HepG2 (cell line): Measurements from ENCODE around the gene SEMA4C. TPM values are rescaled to one million over a fixed set of nuclear protein-coding genes. Genes with fewer than 3 reads are reported as not detected.

Experiments used
- ATAC-seq: fragments of 200-7000 bp; cut with Tn5 transposase; 3 replicates; pipeline ENCODE4 v1.9.1; 2020; ENCODE audit warnings: mild to moderate bottlenecking, moderate library complexity
- BruUV-seq: library from RNA; stranded (reverse); fragments of 400-500 nt; replicated peaks from 2 replicates; lab custom pipeline; 2021; lab: Mats Ljungman, UMichigan
- CTCF ChIA-PET: fragments of 300-600 bp; formaldehyde crosslinking; extraction: SDS; loops from one replicate; lab custom pipeline; 2021; ENCODE audit warnings: low total read pairs, inconsistent platforms, low intra/inter-chr PET ratio; lab: Yijun Ruan, JAX
- POLR2A ChIA-PET: fragments of 350-600 bp; sonication (Branson Sonifier 250); formaldehyde crosslinking; loops from one replicate; lab custom pipeline; 2020; ENCODE audit warnings: antibody characterized with exemption, inconsistent platforms; lab: Yijun Ruan, JAX
- DNase-seq: peaks from one replicate; pipeline ENCODE4 v3.0.0-alpha.2; 2015; ENCODE audit warnings: low spot score
- FAIRE-seq: peaks from 3 replicates; lab custom pipeline; 2011; peaks lifted over from hg19 to GRCh38; lab: Jason Lieb, UNC
- H2AFZ ChIP-seq: one replicate; pipeline ENCODE4 v1.6.1; 2011; ENCODE audit warnings: low read length, inconsistent platforms
- H3K27ac ChIP-seq: fragments of 300-600 bp; 3 replicates; pipeline ENCODE4 v1.8.0; 2011; ENCODE audit warnings: mixed run types, mild to moderate bottlenecking, mixed read lengths, low read length, inconsistent platforms; ENCODE audit not compliant: insufficient read depth; ENCODE audit errors: extremely low read length
- H3K27me3 ChIP-seq, 2 experiments: fragments of 200-600 bp in 1 of 2; 2 replicates in 1 of 2; 3 replicates in 1 of 2; pipeline versions ENCODE4 v1.6.0 to v1.8.0; 2011; ENCODE audit warnings: low read length in 2 of 2, mild to moderate bottlenecking in 2 of 2, moderate library complexity in 2 of 2, inconsistent platforms in 1 of 2; ENCODE audit not compliant: insufficient read depth in 2 of 2, control insufficient read depth in 1 of 2
- H3K36me3 ChIP-seq, 2 experiments: fragments of 200-600 bp in 1 of 2; replicated peaks in 1 of 2; 2 replicates in 1 of 2; 3 replicates in 1 of 2; pipeline versions ENCODE4 v1.5.1 to v1.8.0; 2011; ENCODE audit warnings: low read length in 2 of 2, inconsistent platforms in 1 of 2; ENCODE audit not compliant: insufficient read depth in 2 of 2, control insufficient read depth in 1 of 2
- H3K4me1 ChIP-seq: 2 replicates; pipeline ENCODE4 v1.5.1; 2012; ENCODE audit warnings: low read length, inconsistent platforms; ENCODE audit not compliant: insufficient read depth
- H3K4me2 ChIP-seq: 2 replicates; pipeline ENCODE4 v1.6.0; 2011; ENCODE audit warnings: low read depth, low read length, inconsistent platforms
- H3K4me3 ChIP-seq, 3 experiments: fragments of 200-600 bp in 1 of 3; sonication (generic), shearing (Covaris generic) in 1 of 3; replicated peaks in 1 of 3; 2 replicates each; pipeline ENCODE4 v1.5.1; 2011 to 2016; ENCODE audit warnings: low read length in 3 of 3, inconsistent platforms in 2 of 3, low read depth in 2 of 3, mild to moderate bottlenecking in 2 of 3, control low read depth in 1 of 3, mixed read lengths in 1 of 3; ENCODE audit not compliant: insufficient read depth in 1 of 3
- H3K79me2 ChIP-seq: one replicate; pipeline ENCODE4 v1.6.1; 2011; ENCODE audit warnings: low read length, inconsistent platforms; ENCODE audit not compliant: insufficient read depth
- H3K9ac ChIP-seq: 2 replicates; pipeline ENCODE4 v1.6.0; 2011; ENCODE audit warnings: mild to moderate bottlenecking, low read depth, low read length, inconsistent platforms; ENCODE audit not compliant: insufficient read depth
- H3K9me3 ChIP-seq: 2 replicates; pipeline ENCODE4 v1.5.1; 2012; ENCODE audit warnings: mild to moderate bottlenecking, low read length
- H4K20me1 ChIP-seq: 2 replicates; pipeline ENCODE4 v1.6.0; 2011; ENCODE audit warnings: inconsistent platforms, mild to moderate bottlenecking, low read length, moderate library complexity; ENCODE audit not compliant: insufficient read depth
- ATF6 ChIP-seq: sonication (generic); formaldehyde crosslinking; conservative IDR thresholded peaks from 2 replicates; pipeline ENCODE4 v1.4.0; 2020; ENCODE audit warnings: missing genetic modification reagents
- CBX1 ChIP-seq: IDR thresholded peaks from one replicate; pipeline ENCODE4 v1.6.1; 2016; ENCODE audit warnings: antibody characterized with exemption, low read depth
- CCDC6 ChIP-seq: sonication (generic); formaldehyde crosslinking; IDR thresholded peaks from 2 replicates; pipeline ENCODE4 v1.8.1; 2022; ENCODE audit warnings: mild to moderate bottlenecking, missing genetic modification reagents, moderate library complexity
- FOXA1 ChIP-seq, 2 experiments: fragments of 450-650 bp in 1 of 2; sonication (generic) in 1 of 2; formaldehyde crosslinking in 1 of 2; IDR thresholded peaks; 2 replicates each; pipeline versions ENCODE4 v1.4.0 to v1.6.1; 2016 to 2020; ENCODE audit warnings: missing genetic modification reagents in 1 of 2
- HNRNPL ChIP-seq: fragments of 200-400 bp; formaldehyde crosslinking; IDR thresholded peaks from 2 replicates; pipeline ENCODE4 v1.6.1; 2017; ENCODE audit warnings: mild to moderate bottlenecking, low read depth, low read length
- MAFF ChIP-seq: IDR thresholded peaks from 2 replicates; pipeline ENCODE4 v1.6.1; 2011; ENCODE audit warnings: low read depth, low read length, improper control_type of control experiment
- MTA3 ChIP-seq: sonication (generic); formaldehyde crosslinking; IDR thresholded peaks from 2 replicates; pipeline ENCODE4 v1.4.0; 2020; ENCODE audit warnings: missing genetic modification reagents
- NCOA2 ChIP-seq: sonication (generic); formaldehyde crosslinking; IDR thresholded peaks from 2 replicates; pipeline ENCODE4 v1.8.0; 2022; ENCODE audit warnings: inconsistent platforms
- NCOR1 ChIP-seq: fragments of 200-600 bp; sonication (generic); IDR thresholded peaks from 2 replicates; pipeline ENCODE4 v1.7.0; 2017; ENCODE audit warnings: antibody characterized with exemption, low read length, borderline replicate concordance
- NR2F2 ChIP-seq: IDR thresholded peaks from 2 replicates; pipeline ENCODE4 v1.6.1; 2012; ENCODE audit warnings: low read depth, inconsistent platforms, borderline replicate concordance
- ONECUT2 ChIP-seq: sonication (generic); formaldehyde crosslinking; IDR thresholded peaks from 2 replicates; pipeline ENCODE4 v1.4.0; 2020; ENCODE audit warnings: missing genetic modification reagents
- RELA ChIP-seq: sonication (generic); formaldehyde crosslinking; IDR thresholded peaks from 2 replicates; pipeline ENCODE4 v1.4.0; 2020; ENCODE audit warnings: missing genetic modification reagents
- SP1 ChIP-seq, 2 experiments: fragments of 450-650 bp in 1 of 2; sonication (generic) in 1 of 2; formaldehyde crosslinking in 1 of 2; IDR thresholded peaks; 2 replicates each; pipeline versions ENCODE4 v1.4.0 to v1.6.1; 2016 to 2020; ENCODE audit warnings: missing genetic modification reagents in 1 of 2
- TARDBP ChIP-seq: sonication (generic); formaldehyde crosslinking; IDR thresholded peaks from 2 replicates; pipeline ENCODE4 v1.8.0; 2022; ENCODE audit warnings: mild to moderate bottlenecking, missing genetic modification reagents
- TERF1 ChIP-seq: sonication (generic); formaldehyde crosslinking; IDR thresholded peaks from 2 replicates; pipeline ENCODE4 v1.8.0; 2022; ENCODE audit warnings: mild to moderate bottlenecking, missing genetic modification reagents, moderate library complexity
- TSC22D2 ChIP-seq: sonication (generic); formaldehyde crosslinking; IDR thresholded peaks from 2 replicates; pipeline ENCODE4 v1.5.1; 2020; ENCODE audit warnings: missing genetic modification reagents, mild to moderate bottlenecking, borderline replicate concordance
- U2AF1 ChIP-seq: fragments of 200-400 bp; formaldehyde crosslinking; optimal IDR thresholded peaks from 2 replicates; pipeline ENCODE3; 2017; ENCODE audit warnings: mild to moderate bottlenecking, low read depth, low read length
- ZBTB25 ChIP-seq: IDR thresholded peaks from 2 replicates; pipeline ENCODE4 v1.6.1; 2018; ENCODE audit warnings: missing genetic modification reagents
- ZNF44 ChIP-seq: sonication (generic); formaldehyde crosslinking; IDR thresholded peaks from 2 replicates; pipeline ENCODE4 v1.5.1; 2020; ENCODE audit warnings: mild to moderate bottlenecking, missing genetic modification reagents
- WGBS: methylation state at CpG from one replicate; pipeline ENCODE4 v1.1.6; 2017; ENCODE audit warnings: low lambda C conversion rate; 5-methylcytosine and 5-hydroxymethylcytosine counted together
- in situ Hi-C: cut with HindIII; loops from 2 replicates; pipeline ENCODE4 v1.10.0; 2017; ENCODE audit warnings: low pct_unique_long_range_greater_than_20kb; ENCODE audit not compliant: extremely low pct_ligation_motif_present
- intact Hi-C: fragments of 100-400 bp; cut with micrococcal nuclease; formaldehyde crosslinking; loops from one replicate; pipeline ENCODE4 v1.10.0; 2022; ENCODE audit not compliant: unreplicated experiment
- polyA plus RNA-seq, 8 experiments: library from polyadenylated mRNA; depleted of rRNA in 3 of 8; stranded (reverse) in 7 of 8; unstranded in 1 of 8; fragments of >200 nt; fragmentation: Illumina TruSeq in 4 of 8; extraction: Trizol in 4 of 8; gene quantifications; 2 replicates each; pipeline versions ENCODE4 v1.2.1 to v1.2.3, GENCODE V29; 2011 to 2016; ENCODE audit warnings: low read depth in 4 of 8, missing spikeins in 1 of 8, mixed read lengths in 1 of 8; ENCODE audit not compliant: insufficient read depth in 1 of 8
- total RNA-seq, 5 experiments: library from RNA; depleted of rRNA; stranded (reverse); fragments of >200 nt; fragmentation: Illumina TruSeq; extraction: Trizol; gene quantifications; 2 replicates each; pipeline ENCODE4 v1.2.3, GENCODE V29; 2016; ENCODE audit warnings: low read depth in 1 of 5

SEMA4C gene
- total and polyA plus RNA-seq, 2 of the 13 experiments (the other 11 are each of a cell fraction or from before 2014, with no cell fraction given), result 25.9 to 46.6 TPM

- DNase-seq (no peak), ATAC-seq (no peak), FAIRE-seq (no peak)
- no peaks in the 10 kb centered on the region for H3K79me2 ChIP-seq
- peaks cover 31 to 84% of the 10 kb centered on the region in 2 experiments for H3K27me3 ChIP-seq
- no peak overlapping the region for H3K9ac ChIP-seq
- no peak overlapping the region for H3K4me2 ChIP-seq
- intact Hi-C loops (no loop called here), in situ Hi-C loops (no loop called here)
- TF ChIP-seq TERF1 (no peak), HNRNPL (no peak), TSC22D2 (CRISPR knock-in tag) (no peak), FOXA1 (IDR thresholded peaks at IDR 0.05) (no peak), FOXA1 (CRISPR knock-in tag; IDR thresholded peaks at IDR 0.05) (no peak), TARDBP (CRISPR knock-in tag) (no peak), RELA (CRISPR knock-in tag) (no peak), SP1 (IDR thresholded peaks at IDR 0.05) (no peak), SP1 (CRISPR knock-in tag; IDR thresholded peaks at IDR 0.05) (no peak), U2AF1 (no peak), CCDC6 (CRISPR knock-in tag) (no peak), NCOR1 (no peak), NR2F2 (no peak), ZNF44 (CRISPR knock-in tag) (no peak), CBX1 (no peak), MAFF (no peak), ONECUT2 (no peak), ZBTB25 (CRISPR knock-in tag) (no peak), ATF6 (CRISPR knock-in tag) (no peak), NCOA2 (CRISPR knock-in tag) (no peak), MTA3 (CRISPR knock-in tag) (no peak)
- TF ChIP-seq, all 625 proteins: peak for 0
- H3K36me3 ChIP-seq, result no peaks in the 10 kb centered on the region
- no TSS peak for BruUV-seq
- H3K4me3 ChIP-seq, result no peak overlapping the region
- 56% methylated on average over 21 of the region's 23 CpGs for WGBS
- H4K20me1 ChIP-seq, result no peaks in the 10 kb centered on the region; the same call in 1 of the 2 replicates
- ChIA-PET CTCF (no interaction called here), POLR2A (no interaction called here)
- H3K27ac ChIP-seq, result no peak overlapping the region
- no peaks in the 10 kb centered on the region for H3K4me1 ChIP-seq
- H2AFZ ChIP-seq, result no peak overlapping the region
- no peaks in the 10 kb centered on the region for H3K9me3 ChIP-seq
Observed at GRCh38 chr2:96885432-96886347, 15.8 kb upstream of the SEMA4C start.
